ENCODE results near the gene SLC7A6OS.

SLC7A6OS gene

DNA sequence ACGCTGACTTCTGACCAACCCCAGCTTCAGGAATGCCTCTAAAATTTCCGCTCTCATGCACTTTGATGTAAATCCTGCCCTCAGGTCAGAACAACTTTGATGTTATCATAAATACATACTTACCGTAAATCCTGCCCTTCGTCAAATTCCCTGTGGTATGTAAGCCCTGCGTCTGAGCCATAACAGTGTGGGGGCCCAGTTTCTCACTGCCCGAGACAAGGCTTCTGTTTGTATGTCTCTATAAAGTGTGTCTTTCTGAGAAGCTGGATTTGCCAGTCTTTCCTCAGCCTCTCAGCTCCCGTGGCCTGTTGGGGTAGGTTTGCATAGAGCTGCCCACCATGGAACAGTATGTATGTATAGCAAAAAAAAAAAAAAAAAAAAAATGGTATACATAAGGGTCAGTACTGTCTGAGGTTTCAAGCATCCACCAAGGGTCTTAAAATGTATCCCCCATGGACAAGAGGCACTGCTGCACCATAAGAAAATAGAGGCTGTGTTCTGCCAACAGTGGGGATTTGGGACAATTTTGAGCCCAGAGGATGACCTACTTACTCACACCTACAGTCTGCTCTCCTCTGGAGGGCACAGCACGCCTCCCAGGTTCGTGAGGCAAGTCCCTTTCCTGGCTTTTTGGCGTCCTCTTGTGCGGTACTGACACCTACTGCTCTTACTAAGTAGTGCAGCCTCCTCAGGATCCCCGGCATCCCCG is 17.6 kb upstream of the SLC7A6OS start:
- peak; percentile 83 for TF ChIP-seq CTCF (conservative IDR thresholded peaks at IDR 0.05)
- 0 out of 2 replicates have a peak overlapping the region, but pooled peaks have one; percentile 10 for H3K27ac ChIP-seq

- TF ChIP-seq CTCF (conservative IDR thresholded peaks at IDR 0.05): no peak
- no peak overlapping the region for H3K27ac ChIP-seq
Measured at GRCh38 chr16:68324780-68325357, 14.1 kb upstream of the SLC7A6OS start.

DNA sequence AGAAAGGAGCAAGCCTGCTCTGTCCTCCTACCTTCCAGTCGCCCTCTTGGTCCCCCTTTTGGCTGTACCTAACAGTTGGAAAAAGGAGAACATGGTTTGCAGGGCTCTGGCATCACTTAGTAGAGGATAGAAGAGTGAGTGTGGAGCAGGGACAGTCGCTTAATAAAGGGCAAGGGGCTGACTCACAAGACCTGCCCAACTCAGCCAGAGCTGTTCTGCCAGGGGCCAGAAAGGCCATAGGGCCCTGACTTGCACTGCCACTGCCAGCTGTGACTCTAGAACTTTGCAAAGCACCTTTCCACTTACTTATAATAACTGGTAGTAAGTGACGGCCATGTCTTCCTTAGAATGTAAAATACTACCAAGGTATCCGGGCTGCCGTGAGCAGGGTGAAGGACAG is 13.6 kb upstream of the SLC7A6OS start:
- no peak overlapping the region for H3K27ac ChIP-seq
- TF ChIP-seq CTCF (conservative IDR thresholded peaks at IDR 0.05): no peak

GRCh38 chr16:68319185-68319908 is 8.6 kb upstream of the SLC7A6OS start:
- no peak for TF ChIP-seq CTCF (conservative IDR thresholded peaks at IDR 0.05)
- no peak overlapping the region for H3K27ac ChIP-seq

DNA sequence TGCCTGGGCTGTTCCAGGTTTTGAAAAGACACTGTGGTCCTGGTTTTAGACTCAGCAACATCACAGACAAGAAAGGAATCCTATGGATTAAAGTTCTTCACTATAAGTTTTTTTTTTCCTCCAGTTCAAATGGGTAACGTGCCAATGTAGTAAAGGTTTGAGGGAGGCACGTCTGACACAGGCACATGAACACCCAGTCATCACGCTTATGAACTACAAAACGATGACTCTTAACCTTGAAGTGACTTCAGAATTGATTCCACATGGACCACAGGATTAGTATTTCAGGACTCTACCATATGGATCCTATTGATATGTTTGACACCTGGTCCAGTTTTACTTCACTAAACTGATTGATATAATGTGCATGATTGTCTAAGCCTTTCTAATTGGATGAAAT is 2.4 kb upstream of the SLC7A6OS start:
- no peak overlapping the region for H3K27ac ChIP-seq
- no peak for TF ChIP-seq CTCF (conservative IDR thresholded peaks at IDR 0.05)

DNA sequence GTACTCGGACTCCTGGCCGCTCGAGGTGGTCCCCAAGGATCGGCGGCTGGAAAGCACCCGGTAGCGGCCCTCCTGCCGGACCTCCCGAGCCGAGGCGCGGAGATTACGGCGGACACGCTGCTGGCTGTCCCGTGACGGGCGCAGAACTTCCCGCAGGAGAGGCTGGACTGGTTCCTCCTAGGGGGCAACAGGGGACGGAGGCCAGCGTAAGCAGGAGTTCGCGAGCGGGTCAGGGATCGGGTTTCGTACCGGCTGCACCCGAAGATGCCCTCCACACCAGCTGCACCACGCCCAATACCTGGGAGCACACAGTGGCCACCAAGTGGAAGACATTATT is 341 bp downstream of the SLC7A6OS start:
- no peak for TF ChIP-seq CTCF (conservative IDR thresholded peaks at IDR 0.05)
- H3K27ac ChIP-seq: peak overlapping the region; percentile 68

DNA sequence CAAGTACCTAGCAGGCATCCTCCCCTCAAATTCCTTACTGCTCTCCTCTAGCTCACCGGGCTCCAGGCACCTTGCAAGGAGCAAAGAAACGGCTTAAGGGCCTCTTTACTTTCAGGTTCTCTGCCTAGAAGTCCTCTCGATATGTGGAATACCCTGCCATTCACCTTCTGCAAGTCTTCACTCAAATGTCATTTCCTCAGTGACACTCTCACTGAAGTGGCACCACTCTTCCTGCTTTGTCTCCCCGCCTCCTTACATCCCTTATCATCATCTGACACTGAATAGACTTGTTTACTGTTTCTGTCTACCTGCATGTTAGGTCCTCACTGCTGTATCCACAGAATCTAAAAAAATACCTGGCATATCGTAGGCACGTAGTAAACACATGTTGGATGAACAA is 947 bp downstream of the SLC7A6OS start:
- H3K27ac ChIP-seq: peak overlapping the region; percentile 68; the same call in 1 of the 2 replicates
- TF ChIP-seq CTCF (conservative IDR thresholded peaks at IDR 0.05): no peak

Data from VCaP (cell line).